CD4-positive, alpha-beta T cell treated with Interleukin-15 for 1 hour (primary cell): ENCODE results near the gene DEGS2.
A peak's percentile ranks its signal among the peaks of the same experiment; 100 is the strongest.

Source experiments
- DNase-seq: peaks from one replicate; pipeline ENCODE4 v3.0.0-alpha.2; 2020

Gene DEGS2

GRCh38 chr14:100109594-100109955, 49.9 kb downstream of the DEGS2 start:
- DNase-seq = no peak

GRCh38 chr14:100108840-100109593, 50.4 kb downstream of the DEGS2 start:
- no peak for DNase-seq

- DNase-seq = peak; percentile 81
Measured at GRCh38 chr14:100108042-100108825, 51.2 kb downstream of the DEGS2 start.

- DNase-seq = no peak
Measured at GRCh38 chr14:100107236-100107635, 52.2 kb downstream of the DEGS2 start.

- DNase-seq = peak; percentile 73
Measured at GRCh38 chr14:100106250-100107112, 53.0 kb downstream of the DEGS2 start.

- no peak for DNase-seq
Measured at GRCh38 chr14:100105357-100106169, 53.9 kb downstream of the DEGS2 start.

GRCh38 chr14:100104523-100105300, 54.7 kb downstream of the DEGS2 start:
- DNase-seq = no peak

GRCh38 chr14:100104006-100104352, 55.5 kb downstream of the DEGS2 start:
- no peak for DNase-seq

- no peak for DNase-seq
Measured at GRCh38 chr14:100103250-100104005, 56.0 kb downstream of the DEGS2 start.

GRCh38 chr14:100102156-100102785, 57.2 kb downstream of the DEGS2 start:
- DNase-seq = no peak

- DNase-seq = no peak
Measured at GRCh38 chr14:100100032-100100703, 59.3 kb downstream of the DEGS2 start.

GRCh38 chr14:100098171-100098570, 61.3 kb downstream of the DEGS2 start:
- no peak for DNase-seq

- DNase-seq = no peak
Measured at GRCh38 chr14:100096656-100097055, 62.8 kb downstream of the DEGS2 start.
